ENCODE measurements around the gene GNG13.

The GNG13 gene

DNA sequence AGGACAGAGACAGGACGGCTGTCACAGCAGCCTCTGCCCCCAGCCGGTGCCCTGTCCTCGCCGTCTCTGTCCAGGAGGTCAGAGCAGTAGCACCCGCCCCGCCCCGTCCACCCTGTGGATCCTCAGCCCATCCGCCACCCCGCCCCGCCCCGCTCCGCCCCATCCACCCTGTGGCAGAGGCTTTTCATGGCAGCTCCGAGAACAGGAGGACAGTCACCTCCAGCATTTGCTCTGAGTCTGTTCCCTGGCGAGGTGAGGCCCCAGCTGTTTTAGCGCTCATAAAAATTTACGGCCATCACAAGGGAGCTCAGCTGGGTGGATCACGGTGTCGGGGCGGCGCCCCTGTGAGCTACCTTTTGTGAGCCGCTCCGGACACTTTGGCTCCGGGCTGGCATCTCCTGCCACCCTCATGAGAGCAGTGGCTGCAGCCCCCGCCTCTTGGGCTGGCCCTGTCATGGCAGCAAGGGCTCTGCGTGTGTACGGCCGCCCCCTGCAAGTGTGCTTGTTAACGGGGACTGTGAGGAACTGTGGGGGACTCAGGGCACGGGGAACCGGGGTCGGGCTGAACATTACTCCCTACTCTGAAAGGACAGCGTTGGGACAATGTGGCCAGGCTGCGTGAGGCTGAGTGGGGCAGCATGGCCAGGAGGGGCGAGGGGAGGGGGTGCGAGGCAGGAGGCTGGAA lies 32.3 kb upstream of the GNG13 start:
- CTCF ChIA-PET, result no interaction called here
- H3K27ac ChIP-seq (ENCODE audit: extremely low read depth, low read depth, low read length), result no peak overlapping the region
- no peaks in the 10 kb centered on the region for H3K4me1 ChIP-seq (ENCODE audit: control insufficient read depth, insufficient read depth, low read length)
- H3K4me3 ChIP-seq (ENCODE audit: low read depth, low read length), result no peak overlapping the region
- H3K9me3 ChIP-seq (ENCODE audit: control insufficient read depth, insufficient read depth, low read depth, low read length), result no peaks in the 10 kb centered on the region
- POLR2A ChIA-PET, result no interaction called here
- H3K36me3 ChIP-seq (ENCODE audit: control insufficient read depth in 2 of 2, insufficient read depth in 1 of 2, low read length in 2 of 2), result no peaks in the 10 kb centered on the region
- TF ChIP-seq ZNF521 (tag by site-specific recombination; IDR thresholded peaks at IDR 0.05), result no peak
- TF ChIP-seq ZNF423 (tag by site-specific recombination; IDR thresholded peaks at IDR 0.05), result no peak
- TF ChIP-seq ZIC2 (tag by site-specific recombination; IDR thresholded peaks at IDR 0.05), result peak; percentile 72
- peak; percentile 69 for TF ChIP-seq KLF1 (tag by site-specific recombination; IDR thresholded peaks at IDR 0.05)

DNA sequence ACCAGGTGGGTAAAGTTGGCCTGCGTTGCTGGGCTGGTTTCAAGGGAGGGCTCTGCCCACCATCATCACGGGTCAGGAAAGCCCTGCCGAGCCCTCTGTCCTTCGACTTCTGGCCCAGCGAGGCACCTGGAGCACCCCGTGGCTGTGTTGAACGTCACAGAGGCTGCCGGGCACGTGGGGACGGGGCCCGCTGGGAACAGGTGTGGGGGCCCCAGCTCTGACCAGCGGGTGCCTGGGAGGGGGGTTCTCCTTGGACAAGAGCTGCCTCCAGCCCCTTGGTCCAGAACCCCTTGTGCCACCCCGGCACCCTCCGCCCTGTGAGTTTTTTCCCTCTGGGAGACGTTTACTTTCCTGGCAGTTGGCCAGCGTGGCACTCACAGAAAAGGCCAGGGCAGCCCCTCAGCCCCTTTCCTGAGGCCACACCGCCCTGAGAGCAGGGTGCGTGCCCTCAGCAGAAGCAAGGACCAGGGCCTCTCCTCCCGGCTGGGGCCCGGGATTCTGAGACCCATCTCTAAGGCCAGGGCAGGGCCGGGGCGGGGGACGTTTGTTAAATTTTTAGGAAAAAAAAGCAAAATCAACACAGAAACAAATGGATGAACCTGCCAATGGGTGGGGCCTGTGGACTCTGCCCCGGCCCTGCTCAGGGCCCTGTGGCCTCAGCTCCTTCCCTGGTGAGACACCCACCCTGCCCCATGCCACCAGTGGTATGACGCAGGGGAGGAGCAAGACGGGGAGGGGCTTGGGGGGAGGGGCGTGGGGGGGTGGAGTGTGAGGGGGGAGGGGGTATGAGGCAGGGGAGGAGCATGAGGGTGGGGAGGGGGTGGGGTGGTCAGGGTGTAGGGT lies 31.3 kb upstream of the GNG13 start:
- CTCF ChIA-PET, result no interaction called here
- H3K4me3 ChIP-seq (ENCODE audit: low read depth, low read length), result no peak overlapping the region
- TF ChIP-seq KLF1 (tag by site-specific recombination; IDR thresholded peaks at IDR 0.05) (no peak), ZSCAN23 (tag by site-specific recombination; IDR thresholded peaks at IDR 0.05) (no peak), ZNF155 (tag by site-specific recombination; IDR thresholded peaks at IDR 0.05) (no peak), ZBTB7A (tag by site-specific recombination; IDR thresholded peaks at IDR 0.05; ENCODE audit: low read depth) (no peak), ZNF366 (tag by site-specific recombination; conservative IDR thresholded peaks at IDR 0.05) (no peak), ZNF837 (tag by site-specific recombination; IDR thresholded peaks at IDR 0.05) (no peak), ZNF23 (tag by site-specific recombination; IDR thresholded peaks at IDR 0.05; ENCODE audit: borderline replicate concordance) (no peak), ZNF423 (tag by site-specific recombination; IDR thresholded peaks at IDR 0.05) (no peak), YY2 (tag by site-specific recombination; IDR thresholded peaks at IDR 0.05) (no peak), SCRT1 (tag by site-specific recombination; IDR thresholded peaks at IDR 0.05; ENCODE audit: borderline replicate concordance) (no peak), ZNF335 (tag by site-specific recombination; conservative IDR thresholded peaks at IDR 0.05) (no peak), ZNF473 (tag by site-specific recombination; IDR thresholded peaks at IDR 0.05) (no peak), ZNF670 (tag by site-specific recombination; IDR thresholded peaks at IDR 0.05; ENCODE audit: low read depth) (no peak), EGR2 (tag by site-specific recombination; IDR thresholded peaks at IDR 0.05; ENCODE audit: low read depth) (no peak)
- TF ChIP-seq, protein P1, sequence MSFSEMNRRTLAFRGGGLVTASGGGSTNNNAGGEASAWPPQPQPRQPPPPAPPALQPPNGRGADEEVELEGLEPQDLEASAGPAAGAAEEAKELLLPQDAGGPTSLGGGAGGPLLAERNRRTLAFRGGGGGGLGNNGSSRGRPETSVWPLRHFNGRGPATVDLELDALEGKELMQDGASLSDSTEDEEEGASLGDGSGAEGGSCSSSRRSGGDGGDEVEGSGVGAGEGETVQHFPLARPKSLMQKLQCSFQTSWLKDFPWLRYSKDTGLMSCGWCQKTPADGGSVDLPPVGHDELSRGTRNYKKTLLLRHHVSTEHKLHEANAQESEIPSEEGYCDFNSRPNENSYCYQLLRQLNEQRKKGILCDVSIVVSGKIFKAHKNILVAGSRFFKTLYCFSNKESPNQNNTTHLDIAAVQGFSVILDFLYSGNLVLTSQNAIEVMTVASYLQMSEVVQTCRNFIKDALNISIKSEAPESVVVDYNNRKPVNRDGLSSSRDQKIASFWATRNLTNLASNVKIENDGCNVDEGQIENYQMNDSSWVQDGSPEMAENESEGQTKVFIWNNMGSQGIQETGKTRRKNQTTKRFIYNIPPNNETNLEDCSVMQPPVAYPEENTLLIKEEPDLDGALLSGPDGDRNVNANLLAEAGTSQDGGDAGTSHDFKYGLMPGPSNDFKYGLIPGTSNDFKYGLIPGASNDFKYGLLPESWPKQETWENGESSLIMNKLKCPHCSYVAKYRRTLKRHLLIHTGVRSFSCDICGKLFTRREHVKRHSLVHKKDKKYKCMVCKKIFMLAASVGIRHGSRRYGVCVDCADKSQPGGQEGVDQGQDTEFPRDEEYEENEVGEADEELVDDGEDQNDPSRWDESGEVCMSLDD (tag by site-specific recombination; IDR thresholded peaks at IDR 0.05), result no peak
- H3K9me3 ChIP-seq (ENCODE audit: control insufficient read depth, insufficient read depth, low read depth, low read length), result no peaks in the 10 kb centered on the region
- H3K27ac ChIP-seq (ENCODE audit: extremely low read depth, low read depth, low read length), result no peak overlapping the region
- POLR2A ChIA-PET, result no interaction called here
- H3K36me3 ChIP-seq (ENCODE audit: control insufficient read depth in 2 of 2, insufficient read depth in 1 of 2, low read length in 2 of 2), result no peaks in the 10 kb centered on the region
- H3K4me1 ChIP-seq (ENCODE audit: control insufficient read depth, insufficient read depth, low read length), result no peaks in the 10 kb centered on the region

DNA sequence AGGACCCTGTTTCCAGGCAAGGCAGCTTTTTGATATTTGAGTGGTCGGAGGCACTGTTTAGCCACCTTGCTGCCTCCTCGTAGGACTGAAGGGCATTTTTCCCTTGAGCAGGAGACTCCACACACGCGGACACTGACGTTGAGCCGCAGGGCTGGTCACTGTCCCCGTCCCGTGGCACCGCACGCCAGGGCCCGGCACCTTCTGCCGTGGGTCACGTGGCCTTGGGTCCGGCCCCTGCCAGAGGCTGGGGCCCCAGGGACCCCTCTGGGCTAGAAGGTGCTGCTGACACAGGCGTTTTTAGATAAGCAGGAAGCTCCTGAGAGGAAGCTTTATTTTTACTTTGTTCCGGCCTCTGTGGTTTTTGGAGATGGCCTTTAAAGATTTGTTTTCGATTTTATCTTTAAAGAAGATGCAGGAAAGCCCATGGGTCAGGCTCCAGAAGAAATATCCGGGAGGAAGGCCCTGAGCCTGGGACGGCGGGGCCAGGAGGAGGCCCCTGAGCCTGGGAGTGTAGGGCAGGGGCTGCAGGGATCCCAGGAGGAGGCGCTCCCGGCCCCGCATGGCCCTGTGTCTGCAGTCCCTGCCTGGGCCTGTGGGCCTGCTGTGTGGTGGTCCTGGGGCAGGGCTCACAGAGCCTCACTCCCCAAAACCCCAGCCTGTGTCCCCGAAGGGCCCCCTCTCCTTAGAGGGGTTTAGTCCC lies 30.5 kb upstream of the GNG13 start:
- no peaks in the 10 kb centered on the region for H3K36me3 ChIP-seq (ENCODE audit: control insufficient read depth in 2 of 2, insufficient read depth in 1 of 2, low read length in 2 of 2)
- H3K4me3 ChIP-seq (ENCODE audit: low read depth, low read length), result no peak overlapping the region
- CTCF ChIA-PET, result no interaction called here
- no peak overlapping the region for H3K27ac ChIP-seq (ENCODE audit: extremely low read depth, low read depth, low read length)
- POLR2A ChIA-PET, result interaction anchor here (0.5 kb wide), 1 partner anchor 674 kb away, joined by 3 read pairs; no protein-coding TSS in a partner anchor
- H3K4me1 ChIP-seq (ENCODE audit: control insufficient read depth, insufficient read depth, low read length), result no peaks in the 10 kb centered on the region
- no peaks in the 10 kb centered on the region for H3K9me3 ChIP-seq (ENCODE audit: control insufficient read depth, insufficient read depth, low read depth, low read length)
- TF ChIP-seq ZNF747 (tag by site-specific recombination; IDR thresholded peaks at IDR 0.05) (no peak), ZNF19 (tag by site-specific recombination; IDR thresholded peaks at IDR 0.05; ENCODE audit: low read depth) (no peak), ZNF404 (tag by site-specific recombination; IDR thresholded peaks at IDR 0.05) (no peak), YY1 (tag by site-specific recombination; IDR thresholded peaks at IDR 0.05) (no peak), ZFP69B (tag by site-specific recombination; IDR thresholded peaks at IDR 0.05) (no peak), ZNF544 (tag by site-specific recombination; IDR thresholded peaks at IDR 0.05) (no peak), ZNF157 (tag by site-specific recombination; IDR thresholded peaks at IDR 0.05) (no peak), ZNF621 (tag by site-specific recombination; IDR thresholded peaks at IDR 0.05) (no peak), ZNF394 (tag by site-specific recombination; IDR thresholded peaks at IDR 0.05; ENCODE audit: borderline replicate concordance) (no peak)
- TF ChIP-seq, protein P2, sequence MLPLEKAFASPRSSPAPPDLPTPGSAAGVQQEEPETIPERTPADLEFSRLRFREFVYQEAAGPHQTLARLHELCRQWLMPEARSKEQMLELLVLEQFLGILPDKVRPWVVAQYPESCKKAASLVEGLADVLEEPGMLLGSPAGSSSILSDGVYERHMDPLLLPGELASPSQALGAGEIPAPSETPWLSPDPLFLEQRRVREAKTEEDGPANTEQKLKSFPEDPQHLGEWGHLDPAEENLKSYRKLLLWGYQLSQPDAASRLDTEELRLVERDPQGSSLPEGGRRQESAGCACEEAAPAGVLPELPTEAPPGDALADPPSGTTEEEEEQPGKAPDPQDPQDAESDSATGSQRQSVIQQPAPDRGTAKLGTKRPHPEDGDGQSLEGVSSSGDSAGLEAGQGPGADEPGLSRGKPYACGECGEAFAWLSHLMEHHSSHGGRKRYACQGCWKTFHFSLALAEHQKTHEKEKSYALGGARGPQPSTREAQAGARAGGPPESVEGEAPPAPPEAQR (tag by site-specific recombination; IDR thresholded peaks at IDR 0.05), result no peak

All from HEK293 (cell line).